H1 (cell line): ENCODE measurements around the gene RASGRP4. TPM values are rescaled to one million over a fixed set of nuclear protein-coding genes. Genes with fewer than 3 reads are reported as not detected.
A peak's percentile ranks its signal among the peaks of the same experiment; 100 is the strongest.

Experiments
- CTCF ChIA-PET: fragments of 300-600 bp; sonication (Branson Sonifier 250); formaldehyde crosslinking; loops from one replicate; lab custom pipeline; 2021; ENCODE audit not compliant: partially characterized antibody; lab: Charles Lee
- POLR2A ChIA-PET: fragments of 300-600 bp; sonication (Branson Sonifier 250); formaldehyde crosslinking; loops from one replicate; lab custom pipeline; 2021; ENCODE audit warnings: inconsistent platforms; ENCODE audit not compliant: partially characterized antibody; lab: Charles Lee
- DNase-seq, 2 experiments: peaks; one replicate each; pipeline versions ENCODE4 v3.0.0 to v3.0.0-alpha.2; 2010 to 2022; ENCODE audit warnings: low spot score in 2 of 2, low read depth in 1 of 2, mixed read lengths in 1 of 2
- FAIRE-seq: peaks from 2 replicates; lab custom pipeline; 2011; peaks lifted over from hg19 to GRCh38; lab: Jason Lieb, UNC
- H2AFZ ChIP-seq: 2 replicates; pipeline ENCODE4 v1.8.1; 2012; ENCODE audit warnings: low read length, inconsistent platforms
- H2AK5ac ChIP-seq: 2 replicates; pipeline ENCODE4 v1.6.1; 2013; ENCODE audit warnings: low read depth, low read length
- H2BK120ac ChIP-seq: replicated peaks from 2 replicates; pipeline ENCODE3; 2013; ENCODE audit warnings: low read depth, low read length, inconsistent platforms
- H2BK12ac ChIP-seq: 2 replicates; pipeline ENCODE4 v1.6.1; 2013; ENCODE audit warnings: low read depth, low read length
- H2BK15ac ChIP-seq: 2 replicates; pipeline ENCODE4 v1.6.1; 2013; ENCODE audit warnings: low read length
- H2BK20ac ChIP-seq: 2 replicates; pipeline ENCODE4 v1.6.1; 2013; ENCODE audit warnings: low read length
- H2BK5ac ChIP-seq: 2 replicates; pipeline ENCODE4 v1.6.1; 2013; ENCODE audit warnings: low read depth, low read length
- H3K14ac ChIP-seq: 2 replicates; pipeline ENCODE4 v1.6.1; 2013; ENCODE audit warnings: inconsistent platforms; ENCODE audit not compliant: insufficient read length
- H3K18ac ChIP-seq: 2 replicates; pipeline ENCODE4 v1.6.1; 2013; ENCODE audit warnings: low read length; ENCODE audit errors: extremely low read depth
- H3K23ac ChIP-seq: 2 replicates; pipeline ENCODE4 v1.6.1; 2013; ENCODE audit warnings: inconsistent platforms; ENCODE audit not compliant: insufficient read length
- H3K23me2 ChIP-seq: 2 replicates; pipeline ENCODE4 v1.6.1; 2013; ENCODE audit warnings: low read depth, low read length
- H3K27ac ChIP-seq: 2 replicates; pipeline ENCODE4 v1.6.1; 2011; ENCODE audit warnings: low read depth, low read length, inconsistent platforms
- H3K27me3 ChIP-seq, 4 experiments: replicated peaks in 1 of 4; 1 replicate in 1 of 4; 2 replicates in 3 of 4; pipeline versions ENCODE4 v1.6.1 to v1.8.1; 2011 to 2013; ENCODE audit warnings: low read length in 3 of 4, mild to moderate bottlenecking in 3 of 4, inconsistent platforms in 2 of 4, mixed read lengths in 2 of 4, moderate library complexity in 1 of 4; ENCODE audit not compliant: control insufficient read depth in 3 of 4, insufficient read depth in 3 of 4; ENCODE audit errors: extremely low read depth in 1 of 4
- H3K36me3 ChIP-seq, 4 experiments: 2 replicates each; pipeline versions ENCODE4 v1.6.1 to v1.8.1; 2011 to 2013; ENCODE audit warnings: mild to moderate bottlenecking in 4 of 4, low read length in 3 of 4, moderate library complexity in 2 of 4, control low read depth in 1 of 4, inconsistent platforms in 1 of 4; ENCODE audit not compliant: insufficient read depth in 4 of 4, control insufficient read depth in 2 of 4
- H3K4ac ChIP-seq: replicated peaks from 2 replicates; pipeline ENCODE3; 2013; ENCODE audit warnings: low read length, low read depth, mixed read lengths, inconsistent platforms; ENCODE audit not compliant: insufficient read length
- H3K4me1 ChIP-seq, 4 experiments: replicated peaks in 1 of 4; 1 replicate in 1 of 4; 2 replicates in 3 of 4; pipeline versions ENCODE4 v1.6.1 to v1.8.1; 2011 to 2013; ENCODE audit warnings: low read length in 3 of 4, inconsistent platforms in 2 of 4, mixed read lengths in 1 of 4; ENCODE audit not compliant: insufficient read depth in 4 of 4, control insufficient read depth in 3 of 4
- H3K4me2 ChIP-seq, 2 experiments: 2 replicates each; pipeline versions ENCODE4 v1.6.1 to v1.8.1; 2011 to 2013; ENCODE audit warnings: low read depth in 2 of 2, low read length in 2 of 2, control low read depth in 1 of 2, inconsistent platforms in 1 of 2, mild to moderate bottlenecking in 1 of 2; ENCODE audit not compliant: insufficient read depth in 1 of 2
- H3K4me3 ChIP-seq, 4 experiments: fragments of 200-600, 300-600 bp in 1 of 4; sonication (generic), shearing (Covaris generic), sonication (Bioruptor Twin) in 1 of 4; 2 replicates each; pipeline versions ENCODE4 v1.5.1 to v1.8.1; 2011 to 2016; ENCODE audit warnings: low read length in 4 of 4, low read depth in 3 of 4, control low read depth in 2 of 4, inconsistent platforms in 2 of 4, mild to moderate bottlenecking in 2 of 4, mixed read lengths in 1 of 4, moderate library complexity in 1 of 4; ENCODE audit not compliant: insufficient read depth in 2 of 4; ENCODE audit errors: extremely low read depth in 1 of 4
- H3K56ac ChIP-seq: replicated peaks from 2 replicates; pipeline ENCODE3; 2013; ENCODE audit warnings: low read depth, mild to moderate bottlenecking, mixed read lengths, low read length, inconsistent platforms; ENCODE audit not compliant: insufficient read length
- H3K79me1 ChIP-seq: 2 replicates; pipeline ENCODE4 v1.6.1; 2013; ENCODE audit warnings: low read depth, low read length, control low read depth
- H3K79me2 ChIP-seq, 2 experiments: 2 replicates each; pipeline versions ENCODE4 v1.6.1 to v1.8.1; 2012 to 2013; ENCODE audit warnings: low read length in 2 of 2, mild to moderate bottlenecking in 2 of 2, inconsistent platforms in 1 of 2; ENCODE audit not compliant: insufficient read depth in 2 of 2, control insufficient read depth in 1 of 2
- H3K9ac ChIP-seq, 4 experiments: replicated peaks in 1 of 4; 1 replicate in 1 of 4; 2 replicates in 3 of 4; pipeline versions ENCODE4 v1.6.1 to v1.8.1; 2011 to 2013; ENCODE audit warnings: low read depth in 3 of 4, low read length in 3 of 4, control low read depth in 2 of 4, mild to moderate bottlenecking in 2 of 4, moderate library complexity in 2 of 4, inconsistent platforms in 1 of 4; ENCODE audit errors: extremely low read depth in 1 of 4
- H3K9me3 ChIP-seq, 2 experiments: 2 replicates each; pipeline versions ENCODE4 v1.6.1 to v1.8.1; 2012 to 2013; ENCODE audit warnings: mild to moderate bottlenecking in 2 of 2, moderate library complexity in 2 of 2, control low read depth in 1 of 2, inconsistent platforms in 1 of 2, low read depth in 1 of 2, low read length in 1 of 2, mixed read lengths in 1 of 2; ENCODE audit not compliant: insufficient read depth in 2 of 2
- H4K20me1 ChIP-seq, 2 experiments: replicated peaks in 1 of 2; 2 replicates each; pipeline versions ENCODE3 to v1.8.1; 2011 to 2013; ENCODE audit warnings: inconsistent platforms in 2 of 2, low read length in 2 of 2, mild to moderate bottlenecking in 1 of 2; ENCODE audit not compliant: insufficient read depth in 2 of 2, control insufficient read depth in 1 of 2
- H4K5ac ChIP-seq: 2 replicates; pipeline ENCODE4 v1.6.1; 2013; ENCODE audit warnings: low read length, low read depth, mixed read lengths, inconsistent platforms; ENCODE audit not compliant: insufficient read length
- H4K8ac ChIP-seq: 2 replicates; pipeline ENCODE4 v1.8.0; 2013; ENCODE audit warnings: mild to moderate bottlenecking, moderate library complexity, low read length, inconsistent platforms; ENCODE audit not compliant: insufficient read depth; ENCODE audit errors: extremely low read depth
- H4K91ac ChIP-seq: replicated peaks from 2 replicates; pipeline ENCODE3; 2013; ENCODE audit warnings: low read length, mixed read lengths, inconsistent platforms; ENCODE audit not compliant: insufficient read length
- ASH2L ChIP-seq: fragments of 200-600, 300-600 bp; sonication (generic); IDR thresholded peaks from one replicate; pipeline ENCODE4 v1.7.1; 2017; ENCODE audit warnings: low read length
- HDAC2 ChIP-seq, 2 experiments: fragments of 300-600 bp in 1 of 2; sonication (generic) in 1 of 2; IDR thresholded peaks; 2 replicates each; pipeline ENCODE4 v1.6.1; 2011 to 2012; ENCODE audit warnings: low read depth in 2 of 2, low read length in 2 of 2, mild to moderate bottlenecking in 2 of 2, moderate library complexity in 2 of 2, borderline replicate concordance in 1 of 2, inconsistent platforms in 1 of 2
- POLR2AphosphoS5 ChIP-seq: IDR thresholded peaks from 2 replicates; pipeline ENCODE4 v1.6.1; 2011; ENCODE audit warnings: low read depth, low read length
- RBBP5 ChIP-seq: IDR thresholded peaks from 2 replicates; pipeline ENCODE4 v1.7.1; 2012; ENCODE audit warnings: low read depth, mild to moderate bottlenecking, inconsistent platforms, low read length, moderate library complexity, borderline replicate concordance
- RFX5 ChIP-seq: IDR thresholded peaks from 2 replicates; pipeline ENCODE4 v1.6.1; 2011; ENCODE audit warnings: low read depth, low read length, improper control_type of control experiment, borderline replicate concordance
- RNF2 ChIP-seq: fragments of 200-900, 300-1000 bp; sonication (generic); IDR thresholded peaks from 2 replicates; pipeline ENCODE4 v1.7.1; 2016; ENCODE audit warnings: borderline replicate concordance, low read depth, mild to moderate bottlenecking, antibody characterized with exemption, low read length; ENCODE audit not compliant: poor library complexity, severe bottlenecking; ENCODE audit errors: missing control alignments
- SIX5 ChIP-seq: IDR thresholded peaks from 2 replicates; pipeline ENCODE4 v1.6.1; 2011; ENCODE audit warnings: mild to moderate bottlenecking, low read depth, low read length
- SRF ChIP-seq: IDR thresholded peaks from 2 replicates; pipeline ENCODE4 v1.6.1; 2011; ENCODE audit warnings: mild to moderate bottlenecking, low read depth, low read length, moderate library complexity
- TBP ChIP-seq: IDR thresholded peaks from 2 replicates; pipeline ENCODE4 v1.6.1; 2011; ENCODE audit warnings: low read depth, low read length, improper control_type of control experiment
- WGBS, 2 experiments: shearing (Covaris generic) in 1 of 2; methylation state at CpG; one replicate each; pipeline versions ENCODE4 v1.1.6 to v1.1.7; 2013 to 2015; ENCODE audit warnings: low lambda C conversion rate in 2 of 2, mixed read lengths in 2 of 2, inconsistent platforms in 1 of 2, low coverage in 1 of 2, missing lambda C conversion rate in 1 of 2; ENCODE audit not compliant: insufficient replicate concordance in 2 of 2, insufficient coverage in 1 of 2, insufficient read length in 1 of 2; ENCODE audit errors: extremely low coverage in 1 of 2, missing lambda C conversion rate in 1 of 2; 5-methylcytosine and 5-hydroxymethylcytosine counted together
- polyA plus RNA-seq, 7 experiments: library from polyadenylated mRNA; depleted of rRNA in 3 of 7; stranded (reverse) in 5 of 7; unstranded in 2 of 7; fragments of >200 nt in 5 of 7; fragments of 200-250 nt in 2 of 7; gene quantifications; 1 replicate in 5 of 7; 2 replicates in 1 of 7; 4 replicates in 1 of 7; pipeline versions ENCODE4 v1.2.1 to v1.2.3, GENCODE V29; 2011 to 2013; ENCODE audit warnings: missing spikeins in 2 of 7, mixed read lengths in 2 of 7
- total RNA-seq: library from RNA; stranded (reverse); fragmentation: NEBNext Ultra II Directional; extraction: Animal tissue kit (Norgen Biotek cat#: 25700); gene quantifications from 2 replicates; pipeline ENCODE4 v1.2.1, GENCODE V29; 2021

Gene RASGRP4
- total and polyA plus RNA-seq, 2 of the 8 experiments (the other 6 are each of a cell fraction or from before 2014, with no cell fraction given) = 1.9 to 3.1 TPM

GRCh38 chr19:38417544-38418506, 8.2 kb downstream of the RASGRP4 start:
- H3K9me3 ChIP-seq = no peaks in the 10 kb centered on the region
- H4K8ac ChIP-seq = peak overlapping the region; percentile 85
- peak overlapping the region; percentile 28 for H3K56ac ChIP-seq
- no peak overlapping the region for H3K14ac ChIP-seq
- no peak overlapping the region for H3K27ac ChIP-seq
- WGBS, 2 experiments = 8% methylated on average over 31 of the region's 49 CpGs; no CpG with 5 or more reads in 1 of the 2 experiments
- peak overlapping the region; percentile 73 to 97 for H3K4me2 ChIP-seq
- H3K36me3 ChIP-seq = no peaks in the 10 kb centered on the region
- peak overlapping the region; percentile 68; the same call in 1 of the 2 replicates for H2BK12ac ChIP-seq
- no peak overlapping the region for H2BK20ac ChIP-seq
- peaks cover 7% of the 10 kb centered on the region for H3K23me2 ChIP-seq
- peak overlapping the region; percentile 5 for H3K4ac ChIP-seq
- peak overlapping the region; percentile 7 for H4K91ac ChIP-seq
- DNase-seq (peak in 1 of 2 experiments; percentile 95), FAIRE-seq (peak; percentile 28)
- H3K9ac ChIP-seq = peak overlapping the region in 2 of 4 experiments; percentile 26 to 33; a peak in 2 of 7 replicates
- peak overlapping the region; percentile 88; the same call in 1 of the 2 replicates for H2BK15ac ChIP-seq
- no peaks in the 10 kb centered on the region for H3K79me2 ChIP-seq
- H4K20me1 ChIP-seq = no peaks in the 10 kb centered on the region
- no peak overlapping the region for H2AK5ac ChIP-seq
- CTCF ChIA-PET = interaction anchor here (0.9 kb wide), 1 partner anchor 15 kb away, joined by 4 read pairs; the partner anchor contains the start of gene FAM98C
- peak overlapping the region; percentile 44 to 68 (median 58) for H3K4me3 ChIP-seq
- peak overlapping the region; percentile 72; the same call in 1 of the 2 replicates for H2BK5ac ChIP-seq
- peak overlapping the region; percentile 62 for H2AFZ ChIP-seq
- H4K5ac ChIP-seq = peak overlapping the region; percentile 1
- H3K18ac ChIP-seq = peak overlapping the region; percentile 83; the same call in 1 of the 2 replicates
- POLR2A ChIA-PET = interaction anchor here (1.6 to 2.2 kb wide), 2 partner anchors 15 to 30 kb away, joined by 3 to 7 read pairs; partner anchors contain the start of genes FAM98C and GGN
- H3K4me1 ChIP-seq = peaks cover 0 to 12% (median 8%) of the 10 kb centered on the region in 4 experiments; a peak in 5 of 7 replicates
- peak overlapping the region; percentile 38 for H2BK120ac ChIP-seq
- peaks cover 0 to 9% (median 5%) of the 10 kb centered on the region in 4 experiments; a peak in 5 of 7 replicates for H3K27me3 ChIP-seq
- no peaks in the 10 kb centered on the region for H3K79me1 ChIP-seq
- no peak overlapping the region for H3K23ac ChIP-seq
- TF ChIP-seq SIX5 (no peak), ASH2L (peak; percentile 75), RBBP5 (peak; percentile 51; the same call in 1 of the 2 replicates), SRF (no peak), TBP (0 out of 2 replicates have a peak, but pooled peaks have one; percentile 12), RNF2 (no peak), POLR2AphosphoS5 (peak; percentile 48; the same call in 1 of the 2 replicates), HDAC2 (IDR thresholded peaks at IDR 0.05; ENCODE audit: borderline replicate concordance in 1 of 2, low read depth in 2 of 2, low read length in 2 of 2) (0 out of 4 replicates have a peak, but pooled peaks of 1 of the 2 experiments have one; percentile 18), RFX5 (no peak)
